Vagina (tissue), 2 donors: ENCODE results near the gene COX5B.
"Not testable (repeated sequence)": the region's sequence is repeated elsewhere in the genome, so short reads cannot be mapped to it uniquely, and the experiment has no call there.

ENCODE experiments used
- CTCF ChIP-seq, 3 experiments: fragments of 450-650 bp in 2 of 3; fragments of 200-600 bp in 1 of 3; sonication (generic) in 1 of 3; IDR thresholded peaks; one replicate each; pipeline ENCODE4 v1.5.1; 2017 to 2019; ENCODE audit warnings: antibody characterized with exemption in 3 of 3, mild to moderate bottlenecking in 2 of 3, moderate library complexity in 2 of 3
- POLR2A ChIP-seq, 2 donors: fragments of 450-650 bp; IDR thresholded peaks; one replicate each; pipeline ENCODE4 v1.6.1; 2017; ENCODE audit warnings: antibody characterized with exemption in 2 of 2, mild to moderate bottlenecking in 2 of 2, moderate library complexity in 2 of 2

GRCh38 chr2:97601537-97601936 lies 44.3 kb upstream of the COX5B start:
- not testable (repeated sequence) for TF ChIP-seq CTCF, POLR2A (IDR thresholded peaks at IDR 0.05)
